Esophagus squamous epithelium (tissue), 4 donors: Measurements from ENCODE around the gene GDPD1.

Experiments used
- POLR2A ChIP-seq, 4 donors: fragments of 450-650 bp; IDR thresholded peaks; one replicate each; pipeline ENCODE4 v1.6.1; 2017; ENCODE audit warnings: antibody characterized with exemption in 4 of 4, mild to moderate bottlenecking in 4 of 4, moderate library complexity in 3 of 4
- TF ChIP-seq, protein P1 (sequence below), 6 experiments: fragments of 450-650 bp in 4 of 6; fragments of 200-600 bp in 2 of 6; sonication (generic) in 2 of 6; IDR thresholded peaks; one replicate each; pipeline ENCODE4 v1.5.1; 2016 to 2019; ENCODE audit warnings: antibody characterized with exemption in 6 of 6, mild to moderate bottlenecking in 4 of 6, moderate library complexity in 4 of 6

DNA sequence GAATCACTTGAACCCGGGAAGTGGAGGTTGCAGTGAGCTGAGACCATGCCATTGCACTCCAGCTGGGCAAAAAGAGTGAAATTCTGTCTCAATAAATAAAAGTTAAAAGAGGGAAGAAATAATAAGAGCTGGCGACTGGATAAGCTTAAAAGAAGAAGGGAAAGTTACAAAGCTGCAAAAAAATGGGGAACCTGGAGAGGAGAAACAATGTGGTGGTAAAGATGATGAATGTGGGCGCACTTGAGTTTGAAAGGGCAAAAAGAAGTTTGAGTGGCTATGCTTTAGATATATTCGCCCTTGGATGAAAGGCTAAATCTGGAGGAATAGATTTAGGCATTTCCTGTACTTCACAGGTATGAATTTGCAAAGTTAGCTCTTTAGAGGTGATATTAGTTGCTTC, 58.1 kb downstream of the GDPD1 start:
- TF ChIP-seq, protein P1, sequence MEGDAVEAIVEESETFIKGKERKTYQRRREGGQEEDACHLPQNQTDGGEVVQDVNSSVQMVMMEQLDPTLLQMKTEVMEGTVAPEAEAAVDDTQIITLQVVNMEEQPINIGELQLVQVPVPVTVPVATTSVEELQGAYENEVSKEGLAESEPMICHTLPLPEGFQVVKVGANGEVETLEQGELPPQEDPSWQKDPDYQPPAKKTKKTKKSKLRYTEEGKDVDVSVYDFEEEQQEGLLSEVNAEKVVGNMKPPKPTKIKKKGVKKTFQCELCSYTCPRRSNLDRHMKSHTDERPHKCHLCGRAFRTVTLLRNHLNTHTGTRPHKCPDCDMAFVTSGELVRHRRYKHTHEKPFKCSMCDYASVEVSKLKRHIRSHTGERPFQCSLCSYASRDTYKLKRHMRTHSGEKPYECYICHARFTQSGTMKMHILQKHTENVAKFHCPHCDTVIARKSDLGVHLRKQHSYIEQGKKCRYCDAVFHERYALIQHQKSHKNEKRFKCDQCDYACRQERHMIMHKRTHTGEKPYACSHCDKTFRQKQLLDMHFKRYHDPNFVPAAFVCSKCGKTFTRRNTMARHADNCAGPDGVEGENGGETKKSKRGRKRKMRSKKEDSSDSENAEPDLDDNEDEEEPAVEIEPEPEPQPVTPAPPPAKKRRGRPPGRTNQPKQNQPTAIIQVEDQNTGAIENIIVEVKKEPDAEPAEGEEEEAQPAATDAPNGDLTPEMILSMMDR (IDR thresholded peaks at IDR 0.05) = no peak
- no peak for TF ChIP-seq POLR2A (IDR thresholded peaks at IDR 0.05)
